LNCAP (cell line): ENCODE data around the gene CACNA1A.

Source experiments
- CTCF ChIP-seq: fragments of 450-650 bp; IDR thresholded peaks from 2 replicates; pipeline ENCODE4 v1.5.1; 2017; ENCODE audit warnings: mild to moderate bottlenecking

CACNA1A gene

GRCh38 chr19:13162724-13163608, 343.3 kb downstream of the CACNA1A start:
- TF ChIP-seq CTCF, result no peak

GRCh38 chr19:13160557-13160956, 345.7 kb downstream of the CACNA1A start:
- no peak for TF ChIP-seq CTCF

- TF ChIP-seq CTCF, result no peak
These were observed 346.6 kb downstream of the CACNA1A start for GRCh38 chr19:13159713-13160112.
